Measurements from ENCODE around the gene ARHGAP22. TPM values are rescaled to one million over a fixed set of nuclear protein-coding genes. Genes with fewer than 3 reads are reported as not detected.

Gene ARHGAP22
- total RNA-seq, 2 experiments from 2014 or later, result not detected

GRCh38 chr10:48568546-48568945, 36.3 kb downstream of the ARHGAP22 start:
- Mint-ChIP-seq H3K9me3 (no peaks in the 10 kb centered on the region), H3K27ac (no peak overlapping the region), H3K4me3 (no peak overlapping the region), H3K4me1 (ENCODE audit: low read depth) (no peaks in the 10 kb centered on the region), H3K36me3 (ENCODE audit: low read depth) (no peaks in the 10 kb centered on the region), H3K27me3 (no peaks in the 10 kb centered on the region)
- Histone ChIP-seq H3K27ac (ENCODE audit: low read depth in 1 of 2, low read length in 2 of 2) (no peak overlapping the region), H3K36me3 (ENCODE audit: insufficient read depth, low read length) (no peaks in the 10 kb centered on the region), H3K4me3 (ENCODE audit: low read length) (no peak overlapping the region), H3K27me3 (ENCODE audit: control insufficient read depth in 1 of 2, insufficient read depth in 2 of 2, low read length in 2 of 2) (no peaks in the 10 kb centered on the region), H3K4me1 (ENCODE audit: insufficient read depth, low read length) (no peaks in the 10 kb centered on the region), H3K9me3 (ENCODE audit: control insufficient read depth in 1 of 2, insufficient read depth in 1 of 2, low read length in 2 of 2) (no peaks in the 10 kb centered on the region)
- POLR2A ChIA-PET, result no interaction called here
- CTCF ChIA-PET, result no interaction called here
- intact Hi-C loops (cut with DNase I, micrococcal nuclease), result no loop called here
- ATAC-seq (ENCODE audit: poor library complexity) (no peak), DNase-seq (no peak)
- TF ChIP-seq CTCF (IDR thresholded peaks at IDR 0.05), result no peak

- intact Hi-C loops (cut with DNase I, micrococcal nuclease), result no loop called here
Observed at GRCh38 chr10:48568131-48568530, 36.7 kb downstream of the ARHGAP22 start.

GRCh38 chr10:48567346-48567745, 37.5 kb downstream of the ARHGAP22 start:
- intact Hi-C loops (cut with DNase I, micrococcal nuclease), result no loop called here
- TF ChIP-seq CTCF (IDR thresholded peaks at IDR 0.05), result no peak
- Mint-ChIP-seq H3K4me3 (no peak overlapping the region), H3K36me3 (ENCODE audit: low read depth) (no peaks in the 10 kb centered on the region), H3K4me1 (ENCODE audit: low read depth) (no peaks in the 10 kb centered on the region), H3K9me3 (no peaks in the 10 kb centered on the region), H3K27me3 (no peaks in the 10 kb centered on the region), H3K27ac (no peak overlapping the region)
- POLR2A ChIA-PET, result no interaction called here
- no peak overlapping the region for H3K27ac ChIP-seq (ENCODE audit: low read depth in 1 of 2, low read length in 2 of 2)
- no peaks in the 10 kb centered on the region for H3K36me3 ChIP-seq (ENCODE audit: insufficient read depth, low read length)
- ATAC-seq (ENCODE audit: poor library complexity), result no peak
- no peaks in the 10 kb centered on the region for H3K27me3 ChIP-seq (ENCODE audit: control insufficient read depth in 1 of 2, insufficient read depth in 2 of 2, low read length in 2 of 2)
- no peaks in the 10 kb centered on the region for H3K9me3 ChIP-seq (ENCODE audit: control insufficient read depth in 1 of 2, insufficient read depth in 1 of 2, low read length in 2 of 2)
- CTCF ChIA-PET, result no interaction called here
- no peak for DNase-seq
- no peaks in the 10 kb centered on the region for H3K4me1 ChIP-seq (ENCODE audit: insufficient read depth, low read length)
- no peak overlapping the region for H3K4me3 ChIP-seq (ENCODE audit: low read length)

More at GRCh38 chr10:48568131-48568530, 36.7 kb downstream of the ARHGAP22 start:
- Mint-ChIP-seq H3K9me3 (no peaks in the 10 kb centered on the region), H3K27me3 (no peaks in the 10 kb centered on the region), H3K36me3 (ENCODE audit: low read depth) (no peaks in the 10 kb centered on the region), H3K4me1 (ENCODE audit: low read depth) (no peaks in the 10 kb centered on the region), H3K4me3 (no peak overlapping the region), H3K27ac (no peak overlapping the region)
- ATAC-seq (ENCODE audit: poor library complexity) (no peak), DNase-seq (no peak)
- Histone ChIP-seq H3K27me3 (ENCODE audit: control insufficient read depth in 1 of 2, insufficient read depth in 2 of 2, low read length in 2 of 2) (no peaks in the 10 kb centered on the region), H3K27ac (ENCODE audit: low read depth in 1 of 2, low read length in 2 of 2) (no peak overlapping the region), H3K4me1 (ENCODE audit: insufficient read depth, low read length) (no peaks in the 10 kb centered on the region), H3K36me3 (ENCODE audit: insufficient read depth, low read length) (no peaks in the 10 kb centered on the region), H3K4me3 (ENCODE audit: low read length) (no peak overlapping the region), H3K9me3 (ENCODE audit: control insufficient read depth in 1 of 2, insufficient read depth in 1 of 2, low read length in 2 of 2) (no peaks in the 10 kb centered on the region)
- POLR2A ChIA-PET, result no interaction called here
- CTCF ChIA-PET, result no interaction called here
- no peak for TF ChIP-seq CTCF (IDR thresholded peaks at IDR 0.05)
